ENCODE results near the gene MINDY4.

Gene MINDY4

DNA sequence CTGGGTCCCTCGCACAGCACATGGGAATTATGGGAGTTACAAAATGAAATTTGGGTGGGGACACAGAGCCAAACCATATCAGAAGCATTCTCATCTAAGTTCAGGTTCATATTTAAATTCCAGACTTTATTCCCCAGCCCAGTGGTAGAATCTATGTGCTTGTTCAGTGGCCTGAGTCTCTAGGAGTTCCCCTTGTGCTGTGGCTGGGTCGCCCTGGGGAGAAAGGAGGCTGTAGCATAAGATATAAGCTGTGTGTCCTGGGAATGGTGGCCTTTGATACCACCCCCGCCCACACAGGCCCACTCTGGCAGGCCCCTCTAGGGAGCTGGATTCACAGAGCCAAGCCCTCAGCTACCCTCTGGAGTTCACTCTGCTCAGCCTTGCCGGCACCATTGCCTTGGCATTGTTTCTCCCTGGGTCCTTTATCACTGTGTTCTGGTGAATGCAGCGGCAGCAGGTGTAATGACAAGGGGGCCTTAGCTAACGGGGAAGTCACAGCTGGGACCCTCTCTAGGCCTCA lies 64.2 kb downstream of the MINDY4 start:
- DNase-seq (ENCODE audit: low read depth in 2 of 2) = no peak

DNA sequence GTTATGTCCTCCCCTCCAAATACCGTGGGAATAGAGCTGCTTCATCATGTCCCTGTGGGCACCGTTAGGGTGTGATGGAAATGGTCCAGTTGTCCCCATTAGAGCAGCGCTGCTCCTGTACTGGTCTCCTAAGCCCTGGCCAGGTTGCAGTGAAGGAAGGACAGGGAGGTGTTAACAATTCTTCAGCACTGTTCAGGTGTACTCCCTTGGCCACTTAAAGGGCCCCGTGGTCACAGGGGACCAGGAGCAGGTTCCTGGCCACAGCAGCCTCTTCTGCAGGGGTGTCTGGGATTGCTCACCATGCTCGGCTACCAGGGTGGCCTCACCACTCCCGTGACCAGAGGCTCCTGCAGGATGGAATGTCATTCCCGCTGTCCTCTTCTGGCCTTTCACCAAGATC lies 65.8 kb downstream of the MINDY4 start:
- no peak for DNase-seq (ENCODE audit: low read depth in 2 of 2)

DNA sequence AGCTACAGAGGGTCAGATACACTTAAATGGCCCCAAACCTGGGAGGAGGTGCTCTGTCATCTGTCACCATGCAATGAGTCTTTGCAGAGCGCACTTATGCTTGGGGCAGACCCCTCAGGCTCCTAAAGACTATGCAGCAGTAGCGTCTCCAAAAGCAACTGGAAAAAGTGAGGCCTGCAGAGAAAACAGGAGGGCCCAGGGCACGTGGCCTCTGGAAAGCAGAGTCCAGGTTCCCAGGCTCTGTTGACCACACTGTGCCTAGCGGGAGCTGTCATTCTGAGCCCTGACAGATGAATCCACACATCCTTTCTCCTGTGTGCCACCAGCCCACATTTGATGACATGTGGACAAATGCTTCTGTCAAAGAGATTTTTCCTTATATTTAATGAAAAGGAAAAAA lies 66.4 kb downstream of the MINDY4 start:
- no peak for DNase-seq (ENCODE audit: low read depth in 2 of 2)

DNA sequence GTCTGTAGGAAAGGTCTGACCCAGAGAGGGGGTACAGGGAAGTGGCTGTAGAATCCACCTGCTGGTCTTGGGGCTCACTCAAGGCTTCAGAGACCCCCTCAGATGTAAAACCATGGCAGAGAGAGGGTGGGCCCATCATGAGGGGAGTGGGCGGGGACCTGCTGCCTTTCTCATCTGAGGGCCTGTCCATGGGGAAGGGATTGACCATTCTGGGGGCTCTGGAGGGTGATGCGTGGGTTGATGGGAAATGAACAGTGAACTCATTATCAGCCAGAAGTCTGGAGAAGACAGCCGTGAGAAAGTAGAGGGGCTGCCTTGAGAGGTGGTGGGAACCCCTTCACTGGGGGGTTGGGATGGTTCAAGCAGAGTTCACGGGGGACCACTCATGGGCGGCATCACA lies 66.8 kb downstream of the MINDY4 start:
- DNase-seq (ENCODE audit: low read depth in 2 of 2) = no peak

DNA sequence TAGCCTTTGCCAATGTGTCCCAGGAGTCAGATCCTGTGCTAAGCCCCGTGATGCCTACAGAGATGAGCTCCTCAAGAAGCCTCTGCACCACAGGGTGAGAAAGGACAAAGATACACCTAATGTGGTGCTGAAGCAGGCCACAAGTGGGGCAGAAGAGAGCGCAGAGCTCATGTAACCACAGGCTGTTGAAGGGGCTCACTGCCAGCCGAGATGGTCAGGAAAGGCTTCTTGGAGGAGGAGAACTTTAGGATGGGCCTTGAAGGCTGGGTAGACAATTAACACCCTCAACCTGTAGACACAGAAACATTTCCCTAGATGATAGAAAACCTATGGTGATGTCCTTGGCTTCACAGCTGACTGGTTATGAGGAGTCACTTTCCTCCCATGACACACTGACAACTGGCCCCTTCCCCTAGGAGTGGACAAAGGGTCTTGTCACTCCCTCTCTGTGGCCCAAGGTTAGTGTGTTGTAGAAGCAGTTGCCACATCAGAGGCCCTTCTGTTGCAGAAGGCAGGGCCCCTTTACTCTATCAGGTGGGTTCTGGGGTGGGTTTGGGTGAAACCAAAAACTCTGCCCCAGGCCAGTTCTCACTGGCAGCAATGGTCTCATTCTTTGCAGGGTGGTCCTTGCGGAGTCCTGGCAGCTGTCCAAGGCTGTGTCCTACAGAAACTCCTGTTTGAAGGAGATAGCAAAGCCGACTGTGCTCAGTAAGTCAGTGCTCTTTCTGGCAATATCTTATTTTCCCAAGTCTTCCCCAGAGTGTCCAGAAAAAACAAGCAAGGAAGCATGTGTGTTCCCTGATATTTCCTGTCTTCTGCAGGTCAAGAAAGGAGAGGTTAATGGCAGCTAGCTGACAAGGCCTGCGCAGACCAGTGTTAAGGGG lies 69.2 kb downstream of the MINDY4 start:
- no peak for DNase-seq (ENCODE audit: low read depth in 2 of 2)

DNA sequence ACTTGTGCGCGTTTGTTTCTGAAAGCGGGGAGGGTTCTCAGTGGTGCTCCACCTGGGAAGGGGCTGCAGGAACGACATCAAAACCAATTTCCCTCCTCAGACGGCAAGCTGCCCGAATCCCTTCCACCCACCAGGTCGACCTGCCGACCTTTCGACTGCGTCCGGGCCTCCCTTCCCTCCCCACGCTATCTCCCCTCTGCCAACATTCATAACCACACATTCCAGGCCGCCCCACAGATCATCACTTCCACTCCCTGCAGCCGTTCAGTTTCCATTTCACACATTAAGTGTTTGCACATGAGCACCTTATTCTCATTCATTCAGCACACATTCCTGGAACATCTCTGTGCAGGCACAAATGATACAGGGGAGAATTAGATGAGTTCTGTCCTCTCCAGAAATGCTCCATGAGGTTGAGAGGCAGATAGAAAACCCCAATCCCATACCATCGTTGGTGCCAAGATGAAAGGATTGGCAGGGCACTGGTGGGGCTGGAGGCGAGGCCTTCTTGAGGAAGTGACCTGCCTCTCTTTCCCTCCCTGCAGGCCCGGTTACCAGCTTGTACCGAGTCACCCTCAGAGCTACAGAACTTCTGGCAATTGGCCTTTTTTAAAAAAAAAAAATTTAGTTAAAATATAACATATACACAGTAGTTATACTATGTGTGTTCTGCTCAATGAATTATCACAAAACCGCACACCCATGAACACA lies 70.0 kb downstream of the MINDY4 start:
- no peak for DNase-seq (ENCODE audit: low read depth in 2 of 2)

DNA sequence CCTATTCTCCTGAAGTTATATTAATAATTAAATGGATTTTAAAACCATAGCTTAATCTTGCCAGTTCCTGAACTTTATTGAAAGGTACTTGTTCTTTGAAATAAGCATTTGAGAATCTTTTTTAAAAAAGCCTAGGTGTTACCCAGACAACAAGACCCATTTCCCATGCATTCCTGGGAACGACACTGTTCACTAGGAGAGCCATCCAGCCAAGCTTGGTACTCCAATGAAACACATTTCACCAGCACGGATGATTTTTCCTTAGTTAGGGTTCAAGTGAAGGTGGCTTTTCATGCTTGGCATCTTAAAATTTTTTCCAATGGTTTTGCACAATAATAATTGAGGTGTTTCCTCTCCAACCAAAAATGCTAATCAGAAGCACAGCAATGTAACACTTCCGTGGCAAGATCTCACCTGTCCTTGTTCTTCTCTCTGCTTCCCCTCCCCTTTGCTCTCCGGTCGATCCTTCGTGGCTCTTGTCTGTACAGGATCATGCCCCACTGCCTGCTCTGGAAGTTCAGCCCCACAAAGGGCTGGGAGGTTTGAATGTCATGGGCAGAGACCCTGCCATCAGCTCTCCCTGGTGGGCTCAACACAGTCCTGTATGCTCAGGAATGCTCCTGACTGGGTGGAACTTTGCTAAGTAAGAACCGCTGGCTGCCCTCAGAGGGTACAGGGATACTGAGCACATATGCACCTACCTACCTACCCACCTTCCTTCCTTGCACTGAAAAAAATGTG lies 70.8 kb downstream of the MINDY4 start:
- DNase-seq (ENCODE audit: low read depth in 2 of 2) = no peak

DNA sequence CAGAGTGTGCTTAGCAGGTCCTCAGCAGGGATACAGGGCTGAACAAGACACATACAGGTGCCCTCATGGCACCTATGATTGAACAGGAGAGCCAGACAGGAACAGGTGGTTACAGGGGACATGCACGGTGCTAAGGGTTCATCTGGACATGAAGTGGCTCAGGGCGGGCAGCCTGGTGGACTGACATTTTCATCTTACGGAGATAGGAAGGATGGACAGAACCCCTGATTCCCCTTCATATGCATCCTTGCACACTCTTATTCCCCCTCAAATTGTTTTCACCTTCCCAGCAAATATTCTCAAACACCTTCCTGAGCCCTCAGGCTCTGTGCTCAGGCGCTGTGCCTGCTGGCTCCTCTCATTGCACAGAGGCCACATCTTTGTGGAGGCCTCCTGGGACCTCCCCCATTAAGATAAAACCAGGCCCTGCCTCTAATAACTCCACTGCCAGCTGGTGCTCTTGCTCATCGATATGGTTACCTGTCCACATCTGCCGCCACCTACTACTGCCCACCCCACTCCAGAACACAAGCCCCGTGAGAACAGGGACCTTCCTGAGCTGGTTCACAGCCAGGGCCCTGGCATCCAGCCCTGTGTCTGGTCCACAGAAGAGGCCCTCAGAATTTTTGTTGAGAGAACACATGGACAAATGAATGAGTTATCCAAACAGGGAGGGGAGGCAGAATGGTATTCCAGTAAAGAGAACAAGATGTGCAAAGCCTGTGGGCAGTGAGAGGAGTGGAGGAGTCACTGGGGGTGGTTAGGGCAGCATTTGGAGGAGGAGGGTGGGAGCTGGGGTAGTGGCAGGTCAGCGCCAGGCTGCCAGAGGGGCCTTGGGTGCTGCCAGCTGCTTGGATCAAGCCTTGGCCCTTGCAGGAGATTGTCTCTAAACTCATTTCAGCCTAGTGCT lies 71.6 kb downstream of the MINDY4 start:
- DNase-seq (ENCODE audit: low read depth in 2 of 2) = no peak

DNA sequence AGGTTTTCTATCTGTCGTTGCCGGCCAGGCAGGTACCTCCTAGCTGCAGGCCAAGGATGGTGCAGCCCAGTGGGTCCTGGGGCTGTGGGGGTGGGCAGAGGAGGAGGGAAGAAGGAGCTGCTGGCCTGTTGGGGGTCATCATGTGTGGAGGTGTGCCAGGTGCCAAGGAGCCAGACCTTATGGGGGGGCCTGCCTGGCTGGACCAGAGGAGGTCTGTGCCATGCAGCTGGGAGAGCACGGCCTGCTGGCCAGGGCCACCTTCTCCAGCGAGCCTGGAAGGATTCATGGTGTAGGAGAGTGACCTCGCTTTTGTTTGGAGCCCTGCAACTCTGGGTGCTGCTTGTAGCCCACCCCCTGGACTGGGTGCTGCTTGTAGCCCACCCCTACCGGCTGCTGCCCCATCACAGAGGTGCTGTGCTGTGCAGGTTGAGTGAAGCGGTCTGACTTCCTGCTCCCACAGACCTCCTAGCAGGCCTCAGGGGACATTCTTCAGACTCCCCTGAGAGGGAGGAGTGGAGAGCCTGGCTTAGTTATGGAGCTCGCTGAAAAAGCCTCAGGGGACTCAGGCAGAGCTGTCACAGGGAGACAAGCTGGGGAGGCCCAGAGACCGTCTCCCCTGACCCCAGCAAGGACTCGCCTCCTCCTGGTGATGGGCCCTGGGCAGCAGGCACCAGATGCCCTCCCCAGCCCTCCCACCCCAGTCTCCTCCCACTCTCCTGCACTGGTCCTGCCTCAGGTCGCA lies 72.7 kb downstream of the MINDY4 start:
- no peak for DNase-seq (ENCODE audit: low read depth in 2 of 2)

DNA sequence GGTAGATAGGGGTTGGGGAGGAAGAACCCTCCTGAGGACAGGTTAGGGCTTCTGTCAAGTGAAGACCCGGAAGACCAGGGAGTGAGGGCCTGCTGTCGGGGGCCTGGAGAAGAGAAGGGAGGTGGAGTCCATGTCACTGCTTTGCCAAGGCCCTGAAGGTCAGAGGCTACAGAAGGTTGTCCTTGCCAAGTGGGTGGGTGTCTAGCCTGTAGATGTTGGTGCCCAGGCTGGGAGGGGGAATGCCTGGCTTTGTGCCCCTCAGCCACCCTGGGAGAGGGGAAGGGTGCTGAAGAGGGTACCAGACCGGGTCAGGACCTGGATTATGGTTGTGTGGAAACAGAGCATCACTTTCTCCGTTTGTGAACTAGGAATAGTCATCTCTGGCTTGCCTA lies 73.3 kb downstream of the MINDY4 start:
- no peak for DNase-seq (ENCODE audit: low read depth in 2 of 2)

DNA sequence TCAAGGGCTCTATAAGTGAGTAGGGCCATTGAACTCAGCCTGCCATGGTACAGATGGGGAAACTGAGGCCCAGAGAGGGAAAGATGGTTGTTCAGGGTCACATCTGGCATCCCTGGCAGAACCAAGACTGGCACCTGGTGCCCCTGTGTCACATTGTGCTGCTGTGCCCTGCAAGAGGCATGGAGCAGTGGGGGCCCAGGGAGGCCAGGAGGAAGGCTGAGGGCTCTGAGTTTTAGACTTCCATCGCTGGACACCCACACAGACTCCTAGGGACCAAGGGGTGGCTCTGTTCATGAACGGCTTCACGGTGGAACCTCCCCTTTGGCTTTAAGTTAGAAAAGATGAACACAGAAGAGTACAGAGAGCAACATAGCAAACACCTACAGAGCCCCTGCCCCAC lies 73.7 kb downstream of the MINDY4 start:
- no peak for DNase-seq (ENCODE audit: low read depth in 2 of 2)

DNA sequence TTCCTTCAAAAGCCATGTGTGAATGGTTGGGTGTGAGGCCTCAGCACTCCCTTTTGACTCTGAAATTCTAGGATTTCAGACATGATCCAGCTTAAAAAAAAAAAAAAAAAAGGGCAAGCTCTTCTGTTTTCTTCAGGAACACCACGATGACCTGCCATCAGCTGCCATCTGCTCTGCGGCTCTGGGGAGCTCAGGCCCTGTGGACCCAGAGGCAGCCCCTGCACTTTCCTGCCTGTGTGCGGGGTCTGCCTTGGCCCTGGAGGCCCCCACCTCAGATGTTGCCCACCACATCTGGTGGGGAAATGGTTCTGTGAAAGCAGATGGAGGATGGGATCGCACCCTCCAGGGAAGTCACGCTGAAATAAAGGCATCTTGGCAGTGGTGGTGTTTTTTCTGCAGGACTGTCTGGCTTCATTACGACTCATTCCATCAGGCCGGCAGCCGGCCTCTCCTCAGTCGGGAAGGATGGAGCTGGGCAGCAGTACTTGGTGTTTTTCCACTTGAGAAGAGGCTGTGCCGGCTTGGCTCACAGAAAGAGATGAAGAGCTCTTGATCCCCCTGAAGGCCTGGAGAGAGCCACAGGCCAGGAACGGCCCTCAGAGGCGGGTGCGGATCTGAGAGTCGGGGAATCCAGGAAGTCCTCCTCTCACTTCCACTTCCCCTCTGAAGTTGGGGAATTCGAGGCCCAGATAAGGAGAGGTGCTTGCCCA lies 74.4 kb downstream of the MINDY4 start:
- DNase-seq (ENCODE audit: low read depth in 2 of 2) = no peak

DNA sequence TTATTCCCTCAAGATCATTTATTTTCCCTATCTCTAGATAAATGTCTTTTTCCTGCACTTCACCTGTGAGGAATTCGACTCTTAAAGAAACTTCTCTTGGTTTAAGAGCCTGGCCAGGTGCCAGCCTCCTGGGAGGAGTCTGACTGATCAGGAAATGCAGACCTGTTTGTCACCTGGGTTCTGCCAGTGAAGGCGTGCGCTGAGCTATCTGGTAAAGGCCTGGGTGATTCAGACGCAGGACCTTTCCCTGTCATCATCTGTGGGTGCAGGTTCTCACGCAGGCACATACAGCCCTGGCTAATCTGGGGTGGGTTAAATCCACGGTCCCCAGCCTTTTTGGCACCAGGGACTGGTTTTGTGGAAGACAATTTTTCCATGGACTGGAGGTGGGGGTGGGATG lies 75.2 kb downstream of the MINDY4 start:
- no peak for DNase-seq (ENCODE audit: low read depth in 2 of 2)

DNA sequence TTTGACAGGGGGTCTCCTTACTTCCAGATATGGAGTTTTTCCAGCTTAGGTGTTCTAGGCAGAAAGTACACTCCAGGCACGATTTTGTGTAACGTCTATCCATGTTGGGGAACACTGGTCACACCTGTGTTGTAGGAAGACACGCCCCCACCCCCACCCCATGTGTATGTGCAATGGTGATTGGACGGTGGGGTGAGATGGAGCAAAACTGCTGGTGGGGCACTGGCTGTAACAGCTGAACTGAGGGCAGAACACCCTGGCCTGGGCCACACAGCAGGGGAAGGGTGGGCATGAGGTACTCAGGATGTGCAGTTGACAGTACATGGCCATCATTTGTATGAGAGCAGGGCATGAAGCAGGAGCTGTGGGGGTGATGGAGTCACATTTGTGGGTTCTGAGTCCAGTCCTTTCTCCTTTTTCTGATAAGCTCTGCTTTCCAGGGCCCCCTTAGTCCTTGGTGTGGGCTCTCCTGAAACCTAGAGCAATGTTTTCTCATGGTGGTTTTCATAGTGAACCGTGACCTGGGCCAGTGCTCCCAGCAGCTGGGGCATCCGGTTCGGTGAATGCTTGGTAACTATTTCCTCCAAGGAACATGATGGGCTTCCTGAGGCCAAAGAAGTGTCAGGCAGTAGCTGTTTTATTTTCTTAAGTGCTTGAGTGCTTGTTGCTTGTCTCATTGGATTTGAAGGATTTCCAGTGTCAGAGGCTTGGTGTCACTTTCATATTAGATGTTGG lies 77.1 kb downstream of the MINDY4 start:
- no peak for DNase-seq (ENCODE audit: low read depth in 2 of 2)

DNA sequence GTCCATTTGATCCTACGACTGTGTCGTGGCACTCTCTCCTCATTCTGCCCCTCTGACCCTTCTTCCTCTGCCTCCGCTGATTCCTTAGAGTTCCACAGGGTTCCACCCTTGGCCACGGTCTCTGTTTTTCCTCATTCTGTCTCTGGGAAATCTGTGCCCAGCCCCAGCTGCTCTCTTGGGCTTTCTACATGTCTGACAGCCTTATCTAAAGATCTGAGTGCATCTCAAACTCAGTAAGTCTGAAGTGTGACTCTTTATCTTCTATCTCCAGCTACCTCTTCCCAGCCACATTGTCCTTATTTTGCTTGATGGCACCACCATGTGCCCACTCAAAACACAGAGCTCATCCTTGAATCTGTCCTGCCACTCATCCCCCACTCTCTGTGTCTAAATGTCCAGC lies 78.3 kb downstream of the MINDY4 start:
- DNase-seq (ENCODE audit: low read depth in 2 of 2) = no peak

DNA sequence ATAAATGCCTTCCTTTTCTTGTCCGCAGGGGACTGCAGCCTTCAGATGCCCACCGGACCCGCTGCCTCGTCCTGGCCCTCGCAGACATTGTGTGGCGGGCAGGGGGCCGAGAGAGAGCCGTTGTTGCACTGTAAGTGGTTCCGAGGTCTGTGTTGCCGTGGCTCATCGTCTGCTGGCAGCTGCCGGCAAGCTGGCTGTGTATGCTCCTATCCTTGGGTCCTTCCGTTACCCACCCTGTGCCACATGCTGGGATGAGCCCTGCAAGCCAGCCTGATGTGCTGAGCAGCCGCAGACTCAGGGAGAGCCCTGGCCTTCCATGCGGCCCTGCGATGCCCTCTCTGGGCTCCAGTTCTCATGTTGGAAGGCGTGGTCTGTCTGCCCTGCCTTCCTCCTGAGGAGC lies 79.2 kb downstream of the MINDY4 start:
- DNase-seq (ENCODE audit: low read depth in 2 of 2) = no peak

DNA sequence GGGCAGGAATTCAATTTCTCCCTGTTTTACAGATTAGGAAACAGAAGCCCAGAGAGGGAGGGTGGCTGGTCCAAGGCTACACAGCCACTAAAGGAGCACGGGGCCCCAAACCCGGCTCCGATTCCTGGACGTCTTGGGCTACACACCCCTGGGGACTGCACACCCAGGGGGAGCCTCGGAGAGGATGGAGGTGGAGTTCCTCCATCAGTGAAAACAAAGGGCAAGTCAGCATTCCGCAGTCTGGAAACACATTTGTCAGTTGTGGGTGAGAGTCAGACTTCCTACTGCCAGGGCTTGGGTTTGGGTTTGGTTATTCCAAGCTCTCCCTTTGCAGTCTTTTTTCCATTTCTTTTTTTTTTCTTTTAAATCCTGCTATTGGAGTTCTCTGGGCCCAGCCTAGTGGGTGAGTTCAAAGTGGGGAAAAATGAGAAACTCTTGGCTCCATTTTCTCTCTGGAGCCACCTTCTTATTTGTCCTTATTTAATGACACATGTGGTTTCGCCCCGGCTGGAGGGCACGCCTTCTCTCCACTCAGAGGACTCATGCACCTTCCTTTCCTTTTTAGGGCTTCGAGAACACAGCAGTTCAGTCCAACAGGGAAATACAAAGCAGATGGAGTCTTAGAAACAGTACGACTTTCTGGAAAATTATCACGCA lies 80.6 kb downstream of the MINDY4 start:
- DNase-seq (ENCODE audit: low read depth in 2 of 2) = no peak

DNA sequence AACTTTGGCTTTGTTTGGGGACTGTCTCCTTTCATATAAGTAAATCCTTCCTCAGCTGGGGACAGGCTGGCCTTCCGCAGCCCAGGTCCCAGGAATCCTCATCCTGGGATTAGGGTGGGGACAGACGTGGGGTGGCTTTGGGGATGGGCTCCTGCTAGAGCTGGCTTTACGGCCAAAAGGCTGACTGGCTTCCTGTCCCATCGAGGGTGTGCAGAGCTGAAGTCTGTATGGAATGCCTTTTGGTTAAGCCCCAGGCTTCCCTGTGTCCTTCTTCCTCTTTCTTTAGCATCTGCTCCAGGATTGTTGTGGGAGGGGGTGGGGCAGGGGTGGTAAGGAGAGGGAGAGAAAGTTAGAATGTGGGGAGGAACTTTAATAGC lies 81.1 kb downstream of the MINDY4 start:
- no peak for DNase-seq (ENCODE audit: low read depth in 2 of 2)

Measured in stimulated activated CD8-positive, alpha-beta memory T cell treated with anti-CD3 and anti-CD28 coated beads, Interleukin-2, amount 100 ng/mL, for 1 hour (primary cell).